HepG2 (cell line): ENCODE measurements around the gene TMTC1. TPM values are rescaled to one million over a fixed set of nuclear protein-coding genes. Genes with fewer than 3 reads are reported as not detected.

Experiments used
- ATAC-seq: fragments of 200-7000 bp; cut with Tn5 transposase; 3 replicates; pipeline ENCODE4 v1.9.1; 2020; ENCODE audit warnings: mild to moderate bottlenecking, moderate library complexity
- BruUV-seq: library from RNA; stranded (reverse); fragments of 400-500 nt; replicated peaks from 2 replicates; lab custom pipeline; 2021; lab: Mats Ljungman, UMichigan
- CTCF ChIA-PET: fragments of 300-600 bp; formaldehyde crosslinking; extraction: SDS; loops from one replicate; lab custom pipeline; 2021; ENCODE audit warnings: low total read pairs, inconsistent platforms, low intra/inter-chr PET ratio; lab: Yijun Ruan, JAX
- POLR2A ChIA-PET: fragments of 350-600 bp; sonication (Branson Sonifier 250); formaldehyde crosslinking; loops from one replicate; lab custom pipeline; 2020; ENCODE audit warnings: antibody characterized with exemption, inconsistent platforms; lab: Yijun Ruan, JAX
- DNase-seq: peaks from one replicate; pipeline ENCODE4 v3.0.0-alpha.2; 2015; ENCODE audit warnings: low spot score
- FAIRE-seq: peaks from 3 replicates; lab custom pipeline; 2011; peaks lifted over from hg19 to GRCh38; lab: Jason Lieb, UNC
- H2AFZ ChIP-seq: one replicate; pipeline ENCODE4 v1.6.1; 2011; ENCODE audit warnings: low read length, inconsistent platforms
- H3K27ac ChIP-seq: fragments of 300-600 bp; 3 replicates; pipeline ENCODE4 v1.8.0; 2011; ENCODE audit warnings: mixed run types, mild to moderate bottlenecking, mixed read lengths, low read length, inconsistent platforms; ENCODE audit not compliant: insufficient read depth; ENCODE audit errors: extremely low read length
- H3K27me3 ChIP-seq, 2 experiments: fragments of 200-600 bp in 1 of 2; 2 replicates in 1 of 2; 3 replicates in 1 of 2; pipeline versions ENCODE4 v1.6.0 to v1.8.0; 2011; ENCODE audit warnings: low read length in 2 of 2, mild to moderate bottlenecking in 2 of 2, moderate library complexity in 2 of 2, inconsistent platforms in 1 of 2; ENCODE audit not compliant: insufficient read depth in 2 of 2, control insufficient read depth in 1 of 2
- H3K36me3 ChIP-seq, 2 experiments: fragments of 200-600 bp in 1 of 2; replicated peaks in 1 of 2; 2 replicates in 1 of 2; 3 replicates in 1 of 2; pipeline versions ENCODE4 v1.5.1 to v1.8.0; 2011; ENCODE audit warnings: low read length in 2 of 2, inconsistent platforms in 1 of 2; ENCODE audit not compliant: insufficient read depth in 2 of 2, control insufficient read depth in 1 of 2
- H3K4me1 ChIP-seq: 2 replicates; pipeline ENCODE4 v1.5.1; 2012; ENCODE audit warnings: low read length, inconsistent platforms; ENCODE audit not compliant: insufficient read depth
- H3K4me2 ChIP-seq: 2 replicates; pipeline ENCODE4 v1.6.0; 2011; ENCODE audit warnings: low read depth, low read length, inconsistent platforms
- H3K4me3 ChIP-seq, 3 experiments: fragments of 200-600 bp in 1 of 3; sonication (generic), shearing (Covaris generic) in 1 of 3; replicated peaks in 1 of 3; 2 replicates each; pipeline ENCODE4 v1.5.1; 2011 to 2016; ENCODE audit warnings: low read length in 3 of 3, inconsistent platforms in 2 of 3, low read depth in 2 of 3, mild to moderate bottlenecking in 2 of 3, control low read depth in 1 of 3, mixed read lengths in 1 of 3; ENCODE audit not compliant: insufficient read depth in 1 of 3
- H3K79me2 ChIP-seq: one replicate; pipeline ENCODE4 v1.6.1; 2011; ENCODE audit warnings: low read length, inconsistent platforms; ENCODE audit not compliant: insufficient read depth
- H3K9ac ChIP-seq: 2 replicates; pipeline ENCODE4 v1.6.0; 2011; ENCODE audit warnings: mild to moderate bottlenecking, low read depth, low read length, inconsistent platforms; ENCODE audit not compliant: insufficient read depth
- H3K9me3 ChIP-seq: 2 replicates; pipeline ENCODE4 v1.5.1; 2012; ENCODE audit warnings: mild to moderate bottlenecking, low read length
- H4K20me1 ChIP-seq: 2 replicates; pipeline ENCODE4 v1.6.0; 2011; ENCODE audit warnings: inconsistent platforms, mild to moderate bottlenecking, low read length, moderate library complexity; ENCODE audit not compliant: insufficient read depth
- BATF2 ChIP-seq: sonication (generic); formaldehyde crosslinking; IDR thresholded peaks from 2 replicates; pipeline ENCODE4 v1.8.0; 2022; ENCODE audit warnings: mild to moderate bottlenecking, missing genetic modification reagents, moderate library complexity
- MAF1 ChIP-seq: sonication (generic); formaldehyde crosslinking; IDR thresholded peaks from 2 replicates; pipeline ENCODE4 v1.5.0; 2020; ENCODE audit warnings: missing genetic modification reagents, borderline replicate concordance
- ZNF577 ChIP-seq: sonication (generic); formaldehyde crosslinking; IDR thresholded peaks from 2 replicates; pipeline ENCODE4 v1.4.0; 2020; ENCODE audit warnings: mild to moderate bottlenecking, low read depth, missing genetic modification reagents, borderline replicate concordance
- WGBS: methylation state at CpG from one replicate; pipeline ENCODE4 v1.1.6; 2017; ENCODE audit warnings: low lambda C conversion rate; 5-methylcytosine and 5-hydroxymethylcytosine counted together
- in situ Hi-C: cut with HindIII; loops from 2 replicates; pipeline ENCODE4 v1.10.0; 2017; ENCODE audit warnings: low pct_unique_long_range_greater_than_20kb; ENCODE audit not compliant: extremely low pct_ligation_motif_present
- intact Hi-C: fragments of 100-400 bp; cut with micrococcal nuclease; formaldehyde crosslinking; loops from one replicate; pipeline ENCODE4 v1.10.0; 2022; ENCODE audit not compliant: unreplicated experiment
- polyA plus RNA-seq, 8 experiments: library from polyadenylated mRNA; depleted of rRNA in 3 of 8; stranded (reverse) in 7 of 8; unstranded in 1 of 8; fragments of >200 nt; fragmentation: Illumina TruSeq in 4 of 8; extraction: Trizol in 4 of 8; gene quantifications; 2 replicates each; pipeline versions ENCODE4 v1.2.1 to v1.2.3, GENCODE V29; 2011 to 2016; ENCODE audit warnings: low read depth in 4 of 8, missing spikeins in 1 of 8, mixed read lengths in 1 of 8; ENCODE audit not compliant: insufficient read depth in 1 of 8
- total RNA-seq, 5 experiments: library from RNA; depleted of rRNA; stranded (reverse); fragments of >200 nt; fragmentation: Illumina TruSeq; extraction: Trizol; gene quantifications; 2 replicates each; pipeline ENCODE4 v1.2.3, GENCODE V29; 2016; ENCODE audit warnings: low read depth in 1 of 5
- TF ChIP-seq, protein P1 (sequence below): sonication (generic); formaldehyde crosslinking; IDR thresholded peaks from 2 replicates; pipeline ENCODE4 v1.4.0; 2020; ENCODE audit warnings: missing genetic modification reagents, borderline replicate concordance
- TF ChIP-seq, protein P2 (sequence below): sonication (generic); formaldehyde crosslinking; conservative IDR thresholded peaks from 2 replicates; pipeline ENCODE4 v1.8.0; 2022; ENCODE audit warnings: missing genetic modification reagents

Gene TMTC1
- total and polyA plus RNA-seq, 2 of the 13 experiments (the other 11 are each of a cell fraction or from before 2014, with no cell fraction given) = 0.69 to 1.8 TPM

GRCh38 chr12:29572464-29572863, 211.3 kb downstream of the TMTC1 start (continued):
- TF ChIP-seq, protein P1, sequence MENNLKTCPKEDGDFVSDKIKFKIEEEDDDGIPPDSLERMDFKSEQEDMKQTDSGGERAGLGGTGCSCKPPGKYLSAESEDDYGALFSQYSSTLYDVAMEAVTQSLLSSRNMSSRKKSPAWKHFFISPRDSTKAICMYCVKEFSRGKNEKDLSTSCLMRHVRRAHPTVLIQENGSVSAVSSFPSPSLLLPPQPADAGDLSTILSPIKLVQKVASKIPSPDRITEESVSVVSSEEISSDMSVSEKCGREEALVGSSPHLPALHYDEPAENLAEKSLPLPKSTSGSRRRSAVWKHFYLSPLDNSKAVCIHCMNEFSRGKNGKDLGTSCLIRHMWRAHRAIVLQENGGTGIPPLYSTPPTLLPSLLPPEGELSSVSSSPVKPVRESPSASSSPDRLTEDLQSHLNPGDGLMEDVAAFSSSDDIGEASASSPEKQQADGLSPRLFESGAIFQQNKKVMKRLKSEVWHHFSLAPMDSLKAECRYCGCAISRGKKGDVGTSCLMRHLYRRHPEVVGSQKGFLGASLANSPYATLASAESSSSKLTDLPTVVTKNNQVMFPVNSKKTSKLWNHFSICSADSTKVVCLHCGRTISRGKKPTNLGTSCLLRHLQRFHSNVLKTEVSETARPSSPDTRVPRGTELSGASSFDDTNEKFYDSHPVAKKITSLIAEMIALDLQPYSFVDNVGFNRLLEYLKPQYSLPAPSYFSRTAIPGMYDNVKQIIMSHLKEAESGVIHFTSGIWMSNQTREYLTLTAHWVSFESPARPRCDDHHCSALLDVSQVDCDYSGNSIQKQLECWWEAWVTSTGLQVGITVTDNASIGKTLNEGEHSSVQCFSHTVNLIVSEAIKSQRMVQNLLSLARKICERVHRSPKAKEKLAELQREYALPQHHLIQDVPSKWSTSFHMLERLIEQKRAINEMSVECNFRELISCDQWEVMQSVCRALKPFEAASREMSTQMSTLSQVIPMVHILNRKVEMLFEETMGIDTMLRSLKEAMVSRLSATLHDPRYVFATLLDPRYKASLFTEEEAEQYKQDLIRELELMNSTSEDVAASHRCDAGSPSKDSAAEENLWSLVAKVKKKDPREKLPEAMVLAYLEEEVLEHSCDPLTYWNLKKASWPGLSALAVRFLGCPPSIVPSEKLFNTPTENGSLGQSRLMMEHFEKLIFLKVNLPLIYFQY (CRISPR knock-in tag) = no peak
- TF ChIP-seq ZNF577 = no peak

GRCh38 chr12:29569132-29569757, 214.5 kb downstream of the TMTC1 start:
- in situ Hi-C loops (no loop called here), intact Hi-C loops (no loop called here)
- no TSS peak for BruUV-seq
- H3K4me2 ChIP-seq = no peak overlapping the region
- H3K4me1 ChIP-seq = 0 out of 2 replicates have a peak, but pooled peaks cover 6% of the 10 kb centered on the region
- H3K27me3 ChIP-seq = no peaks in the 10 kb centered on the region; a peak in 1 of 5 replicates
- no peaks in the 10 kb centered on the region for H4K20me1 ChIP-seq
- ChIA-PET CTCF (no interaction called here), POLR2A (no interaction called here)
- TF ChIP-seq BATF2 (CRISPR knock-in tag) (no peak), MAF1 (CRISPR knock-in tag) (no peak)
- TF ChIP-seq, protein P2, sequence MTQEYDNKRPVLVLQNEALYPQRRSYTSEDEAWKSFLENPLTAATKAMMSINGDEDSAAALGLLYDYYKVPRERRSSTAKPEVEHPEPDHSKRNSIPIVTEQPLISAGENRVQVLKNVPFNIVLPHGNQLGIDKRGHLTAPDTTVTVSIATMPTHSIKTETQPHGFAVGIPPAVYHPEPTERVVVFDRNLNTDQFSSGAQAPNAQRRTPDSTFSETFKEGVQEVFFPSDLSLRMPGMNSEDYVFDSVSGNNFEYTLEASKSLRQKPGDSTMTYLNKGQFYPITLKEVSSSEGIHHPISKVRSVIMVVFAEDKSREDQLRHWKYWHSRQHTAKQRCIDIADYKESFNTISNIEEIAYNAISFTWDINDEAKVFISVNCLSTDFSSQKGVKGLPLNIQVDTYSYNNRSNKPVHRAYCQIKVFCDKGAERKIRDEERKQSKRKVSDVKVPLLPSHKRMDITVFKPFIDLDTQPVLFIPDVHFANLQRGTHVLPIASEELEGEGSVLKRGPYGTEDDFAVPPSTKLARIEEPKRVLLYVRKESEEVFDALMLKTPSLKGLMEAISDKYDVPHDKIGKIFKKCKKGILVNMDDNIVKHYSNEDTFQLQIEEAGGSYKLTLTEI (CRISPR knock-in tag) = no peak
- H3K9ac ChIP-seq = no peak overlapping the region
- no peaks in the 10 kb centered on the region for H3K9me3 ChIP-seq
- H3K4me3 ChIP-seq = no peak overlapping the region
- FAIRE-seq (no peak), ATAC-seq (no peak), DNase-seq (no peak)
- no peak overlapping the region for H2AFZ ChIP-seq
- 53% methylated on average over 2 of the region's 2 CpGs for WGBS
- H3K36me3 ChIP-seq = no peaks in the 10 kb centered on the region
- no peaks in the 10 kb centered on the region for H3K79me2 ChIP-seq
- H3K27ac ChIP-seq = no peak overlapping the region
